Measurements from ENCODE around the gene MSMB. TPM values are rescaled to one million over a fixed set of nuclear protein-coding genes. Genes with fewer than 3 reads are reported as not detected.

The MSMB gene
- polyA plus RNA-seq, 10 donors: not detected

DNA sequence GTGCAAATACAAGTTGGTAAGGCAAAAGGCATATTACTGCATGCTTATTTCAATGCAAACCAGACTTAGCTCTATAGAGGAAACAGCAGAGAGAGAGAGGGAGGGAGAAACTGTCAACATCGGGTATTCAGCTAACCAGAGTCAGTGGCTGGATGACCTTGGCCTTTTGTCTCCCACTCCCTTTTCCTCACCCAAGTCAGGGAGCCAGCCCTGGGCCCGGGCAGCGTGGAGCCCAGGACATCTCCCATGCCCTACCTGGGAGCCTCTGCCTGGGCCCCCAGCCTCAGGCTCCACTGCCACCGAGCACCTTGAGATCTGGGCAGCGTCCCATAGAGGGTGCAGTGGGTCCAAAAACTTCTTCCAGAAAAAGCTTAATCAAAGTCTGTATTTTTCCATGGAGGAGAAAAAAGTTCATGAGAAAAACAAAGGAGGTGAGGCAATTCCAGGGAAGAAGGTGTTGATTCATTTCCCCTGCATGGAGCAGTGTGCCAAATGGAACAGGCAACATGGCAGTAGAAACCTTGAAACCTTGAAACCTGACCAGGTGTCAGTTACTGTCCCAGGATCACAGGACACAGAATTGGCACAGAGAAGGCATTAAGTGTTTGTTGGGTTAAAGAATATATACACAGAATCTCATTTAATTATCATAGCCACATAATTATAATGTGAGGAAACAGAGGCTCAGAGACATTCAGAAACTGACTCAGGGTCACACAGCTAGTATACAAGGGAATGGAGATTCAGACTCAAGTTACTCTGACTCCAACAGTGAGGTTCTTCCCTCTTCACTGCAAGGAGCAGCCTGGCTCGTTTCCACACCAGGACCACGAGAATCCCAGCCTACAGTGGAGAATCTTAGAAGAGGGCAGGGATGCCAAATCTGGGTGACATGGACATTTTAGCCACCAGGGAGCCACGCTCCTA lies 9.9 kb downstream of the MSMB start:
- DNase-seq: no peak

DNA sequence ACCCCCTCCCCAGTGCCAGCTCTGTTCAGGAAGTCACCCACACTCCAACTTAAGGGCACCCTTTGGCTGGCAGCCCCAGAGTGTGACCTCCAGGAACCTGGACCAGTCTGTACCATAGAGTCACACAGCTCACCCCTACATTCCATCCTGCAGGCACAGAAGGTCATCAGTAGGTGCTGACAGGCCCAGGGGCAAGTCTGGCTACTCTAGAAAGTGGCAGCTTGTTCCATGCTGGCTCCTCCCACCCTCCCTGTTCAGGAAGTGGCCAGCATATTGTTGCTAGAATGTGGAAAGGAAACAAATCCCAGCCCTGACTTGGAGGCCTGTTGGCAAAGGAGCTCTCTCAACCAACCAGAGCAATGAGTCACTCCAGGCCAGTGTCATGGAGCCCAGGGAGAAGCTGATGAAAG lies 12.5 kb downstream of the MSMB start:
- DNase-seq: peak in 1 of 3 donors; percentile 44

DNA sequence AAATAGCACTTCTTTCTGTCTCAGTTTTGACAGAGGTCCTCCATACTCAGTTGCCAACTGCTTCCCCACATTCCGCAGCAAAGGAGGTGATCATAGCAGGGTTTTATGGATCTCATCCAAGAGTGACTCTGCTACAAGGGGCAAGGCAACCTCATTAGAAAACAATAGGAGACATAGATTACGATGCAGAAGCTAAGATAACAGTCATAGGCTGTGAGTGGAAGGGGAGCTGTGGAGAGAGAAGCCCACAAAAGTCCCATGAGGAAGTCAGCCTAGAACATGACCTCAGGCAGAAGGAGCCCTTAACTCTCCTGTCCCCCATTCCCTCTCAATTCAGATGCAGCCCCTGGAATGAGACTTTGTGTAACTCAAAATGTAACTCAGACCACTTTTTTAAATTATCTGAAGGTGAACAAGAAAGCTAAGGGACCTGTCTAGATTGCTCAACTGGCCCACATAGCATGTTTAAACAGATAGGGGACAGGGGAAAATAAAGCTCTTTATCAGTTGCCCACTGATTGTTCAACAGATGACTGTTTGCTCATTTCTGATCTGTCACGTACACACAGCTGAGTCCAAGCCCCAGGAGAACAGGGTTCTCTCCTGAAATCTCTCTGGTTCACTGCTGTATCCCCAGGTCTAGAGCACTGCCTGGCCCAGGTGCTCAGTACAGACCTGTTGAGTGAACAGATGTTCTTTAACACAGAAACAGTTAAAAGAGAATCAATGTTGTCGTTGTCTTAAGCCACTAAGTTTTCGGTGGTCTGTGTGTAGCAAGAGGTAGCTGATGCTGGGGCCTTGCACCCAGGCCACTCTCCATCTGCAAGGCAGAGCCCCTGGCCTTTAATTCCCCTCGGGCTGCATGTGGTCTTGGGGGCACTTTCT lies 14.2 kb downstream of the MSMB start:
- DNase-seq: no peak

DNA sequence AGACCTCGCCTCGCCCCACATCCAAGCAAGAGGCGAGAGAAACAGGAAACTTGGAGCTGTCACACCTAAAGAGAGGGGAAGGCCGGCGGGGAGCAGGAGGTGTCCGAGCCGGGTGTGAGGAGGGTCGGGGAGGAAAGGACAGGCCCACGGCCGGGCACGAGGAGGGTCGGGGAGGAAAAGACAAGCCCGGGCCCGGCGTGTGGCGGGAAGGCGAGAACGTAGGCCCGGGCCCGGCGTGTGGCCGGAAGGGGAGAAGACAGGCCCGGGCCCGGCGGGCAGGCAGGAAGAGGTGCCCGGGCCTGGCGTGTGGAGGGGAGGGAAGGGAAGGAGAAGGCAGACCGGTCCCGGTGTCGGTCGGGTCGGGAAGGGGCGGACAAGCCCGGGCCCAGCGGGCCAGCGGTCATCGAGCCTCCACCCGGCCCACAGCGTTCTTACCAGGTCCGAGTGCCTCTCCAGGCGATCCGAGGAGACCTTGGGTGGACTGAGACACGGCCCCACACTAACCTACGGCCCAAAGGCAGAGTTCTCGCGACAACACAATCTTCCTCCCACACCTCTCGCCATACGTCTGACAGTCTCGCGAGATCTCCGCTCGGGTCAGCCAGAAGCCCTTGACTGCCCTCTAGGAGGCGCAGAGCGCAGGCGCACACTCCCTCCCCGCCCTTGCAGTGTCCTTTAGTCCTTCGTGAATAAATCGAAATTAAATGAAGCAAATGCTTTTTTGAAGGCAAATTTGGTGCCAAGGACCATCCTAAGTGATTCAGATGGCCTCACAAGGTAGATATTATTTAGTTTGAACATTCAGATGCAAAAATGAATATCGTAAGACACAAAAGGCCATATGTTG lies 15.8 kb downstream of the MSMB start, which contains the start of gene NCOA4:
TSS of gene NCOA4 (minus strand) at position 533 of the 847 bp plus-strand sequence. CDS start 13,943 bp downstream, outside the sequence.
- DNase-seq: peak; percentile 98 to 99 (median 99)

DNA sequence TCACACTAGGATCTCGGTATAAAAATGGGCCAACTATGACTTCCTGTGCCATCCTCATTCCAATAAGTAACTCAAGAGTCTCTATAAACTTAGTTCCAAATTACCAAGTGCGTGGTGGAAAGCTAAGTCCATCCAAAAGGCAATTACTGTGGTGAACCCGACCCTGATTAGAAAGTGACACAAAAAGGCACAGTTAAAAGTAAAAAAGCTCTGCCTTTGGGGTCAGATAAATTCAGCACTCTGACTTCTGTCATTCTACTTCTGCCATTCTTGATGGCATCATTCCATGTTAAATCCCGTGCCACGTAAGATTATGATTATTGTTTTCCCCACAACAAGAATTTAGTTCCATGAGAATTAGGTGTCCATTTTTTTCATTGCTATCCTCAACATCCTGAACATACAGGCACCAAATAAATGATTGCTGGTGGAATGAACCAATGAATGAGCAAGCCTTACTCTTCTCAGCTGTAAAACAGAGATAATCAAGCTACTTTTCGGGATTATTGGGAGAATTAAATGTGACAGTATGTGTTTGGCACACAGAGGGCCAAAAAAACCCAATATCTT lies 16.5 kb downstream of the MSMB start:
- no peak for DNase-seq

DNA sequence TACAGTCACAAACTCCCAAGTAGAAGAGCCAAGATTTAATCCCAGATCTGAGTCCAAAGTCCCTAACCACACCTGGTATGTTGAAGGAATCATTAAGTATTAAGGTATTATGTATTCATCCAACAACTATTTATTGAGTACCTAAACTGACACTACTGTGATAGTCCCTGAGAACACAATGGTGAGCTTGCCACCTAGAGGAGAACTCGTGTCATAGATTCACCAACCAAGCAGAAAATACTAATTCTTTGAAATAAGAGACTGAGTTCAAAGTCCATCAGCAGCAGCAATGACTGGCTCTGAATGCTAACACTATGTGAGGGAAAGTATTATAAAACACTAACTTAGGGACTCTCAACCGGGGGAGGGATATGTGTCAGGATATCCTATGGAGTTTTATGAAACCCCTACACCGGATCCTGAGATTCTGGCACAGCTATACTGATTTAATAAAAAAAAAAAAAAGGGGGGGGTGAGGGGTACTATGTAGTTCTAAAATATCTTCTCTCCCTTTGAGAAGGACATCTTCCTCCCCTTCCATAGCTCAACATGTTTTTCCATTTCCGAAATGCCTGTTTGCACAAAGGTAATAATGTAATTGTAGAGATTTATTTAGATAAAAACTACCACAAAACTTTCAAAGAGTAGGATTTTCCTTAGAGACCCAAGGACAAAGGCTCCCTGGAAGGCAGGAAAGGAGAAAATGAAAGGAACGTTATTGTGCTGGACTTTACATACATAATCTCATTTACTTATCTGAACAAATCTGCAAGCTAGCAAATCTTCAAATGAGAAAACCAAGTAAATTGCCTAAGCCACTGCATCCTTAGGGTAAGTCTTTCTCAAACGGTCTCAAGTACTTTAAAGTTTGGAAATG lies 17.2 kb downstream of the MSMB start:
- peak in 2 of 3 donors; percentile 18 to 56 for DNase-seq

DNA sequence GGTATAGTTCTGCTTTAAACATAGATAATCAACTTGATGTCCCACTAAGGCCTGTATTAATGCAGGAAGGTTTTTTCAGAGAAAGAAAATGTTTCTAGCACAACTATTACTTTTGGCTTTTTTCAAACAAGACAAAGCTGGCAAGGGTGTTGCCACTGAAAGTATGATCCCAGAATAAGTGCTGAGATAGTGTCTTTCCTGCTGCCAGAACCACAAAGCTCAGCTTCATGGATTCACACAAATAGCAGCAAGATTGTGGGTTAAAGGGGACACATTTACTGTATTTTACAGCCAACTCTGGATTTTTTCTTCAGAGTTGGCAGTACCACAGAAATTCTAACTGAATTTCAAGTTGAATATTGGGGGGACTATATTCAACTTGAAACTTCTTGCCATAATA lies 20.0 kb downstream of the MSMB start:
- DNase-seq: no peak

DNA sequence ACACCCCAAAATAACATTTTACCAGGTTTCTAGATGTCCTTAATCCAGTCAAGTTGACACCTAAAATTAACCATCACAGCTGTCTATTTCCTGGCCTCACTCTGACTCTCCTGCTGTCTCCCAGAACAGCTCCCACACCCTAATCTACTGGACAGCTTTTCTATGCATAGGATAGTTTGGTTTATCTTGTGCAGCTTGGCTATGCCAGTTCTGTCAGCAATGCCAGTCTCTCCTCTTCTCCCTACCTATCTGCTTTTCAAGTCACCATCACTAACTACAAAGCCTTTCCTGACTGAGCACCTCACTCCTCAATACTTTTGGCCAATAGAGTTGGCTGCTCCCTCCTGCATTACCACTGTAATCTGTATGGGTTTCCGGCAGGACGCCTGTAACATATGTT lies 20.7 kb downstream of the MSMB start:
- DNase-seq: no peak

DNA sequence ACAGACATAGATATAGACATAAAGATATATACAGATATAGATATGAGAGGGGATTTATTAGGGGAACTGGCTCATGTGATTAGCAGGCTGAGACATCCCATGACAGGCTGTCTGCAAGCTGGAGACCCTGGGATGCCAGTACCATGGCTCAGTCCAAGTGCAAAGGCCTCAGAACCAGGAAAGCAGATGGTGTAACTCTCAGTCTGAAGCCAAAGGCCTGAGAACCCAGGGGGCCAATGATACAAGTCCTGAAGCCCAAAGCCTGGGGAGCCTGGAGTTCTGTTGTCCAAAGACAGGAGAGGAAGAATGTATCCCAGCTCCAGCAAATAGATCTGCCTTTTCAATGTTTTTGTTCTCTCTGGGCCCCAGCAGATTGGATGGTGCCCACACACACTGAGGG lies 21.1 kb downstream of the MSMB start:
- no peak for DNase-seq

DNA sequence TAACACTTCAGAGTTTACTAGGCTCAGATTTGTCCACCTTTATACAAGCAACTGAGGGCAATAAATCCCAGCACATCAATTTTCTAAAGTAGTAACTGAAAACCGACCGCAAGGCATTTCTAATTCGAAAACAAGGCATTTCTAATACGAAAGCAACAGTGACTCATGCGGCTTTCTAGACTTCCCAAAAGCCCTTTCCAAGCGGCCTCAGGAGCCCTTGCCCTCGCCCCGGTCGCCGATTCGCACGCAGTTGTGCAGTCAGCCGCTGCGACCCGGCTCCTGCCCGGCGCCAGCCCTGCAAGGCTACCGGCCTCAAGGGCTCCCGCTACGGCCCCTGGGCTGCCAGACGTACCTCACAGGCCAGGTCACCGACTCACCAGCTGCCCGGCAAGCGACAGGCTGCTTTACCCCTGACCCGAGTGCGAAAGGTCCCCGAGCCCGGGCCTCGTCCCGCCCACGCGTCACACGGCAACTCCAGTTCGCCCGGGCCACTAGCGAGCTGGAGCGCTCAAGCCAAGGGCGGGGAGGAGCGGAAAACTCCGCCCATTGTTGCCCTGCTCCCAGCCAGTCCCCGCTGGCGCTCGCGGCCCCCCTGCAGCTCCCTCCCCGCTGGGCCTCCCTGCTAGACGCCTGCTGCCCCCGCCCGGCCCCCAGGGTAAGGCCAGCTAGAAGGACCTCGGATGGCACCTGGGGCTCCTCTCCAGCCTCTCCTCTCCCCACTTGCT lies 22.9 kb downstream of the MSMB start:
- peak; percentile 82 to 92 (median 83) for DNase-seq

DNA sequence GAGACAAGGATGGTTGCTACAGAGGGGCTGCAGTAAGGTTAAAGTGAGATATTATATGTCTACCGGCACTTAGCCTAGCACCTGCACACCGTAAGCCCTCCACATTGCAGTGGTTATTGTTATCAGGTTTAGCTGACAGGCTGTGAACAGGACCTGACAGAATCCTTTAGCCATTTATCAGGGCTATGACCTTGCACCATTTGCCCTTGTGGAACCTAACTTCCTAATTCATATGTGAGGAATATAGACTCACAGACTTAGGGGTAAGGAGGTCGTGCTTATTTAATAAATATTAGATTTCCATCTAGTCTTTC lies 25.8 kb downstream of the MSMB start:
- DNase-seq: no peak

DNA sequence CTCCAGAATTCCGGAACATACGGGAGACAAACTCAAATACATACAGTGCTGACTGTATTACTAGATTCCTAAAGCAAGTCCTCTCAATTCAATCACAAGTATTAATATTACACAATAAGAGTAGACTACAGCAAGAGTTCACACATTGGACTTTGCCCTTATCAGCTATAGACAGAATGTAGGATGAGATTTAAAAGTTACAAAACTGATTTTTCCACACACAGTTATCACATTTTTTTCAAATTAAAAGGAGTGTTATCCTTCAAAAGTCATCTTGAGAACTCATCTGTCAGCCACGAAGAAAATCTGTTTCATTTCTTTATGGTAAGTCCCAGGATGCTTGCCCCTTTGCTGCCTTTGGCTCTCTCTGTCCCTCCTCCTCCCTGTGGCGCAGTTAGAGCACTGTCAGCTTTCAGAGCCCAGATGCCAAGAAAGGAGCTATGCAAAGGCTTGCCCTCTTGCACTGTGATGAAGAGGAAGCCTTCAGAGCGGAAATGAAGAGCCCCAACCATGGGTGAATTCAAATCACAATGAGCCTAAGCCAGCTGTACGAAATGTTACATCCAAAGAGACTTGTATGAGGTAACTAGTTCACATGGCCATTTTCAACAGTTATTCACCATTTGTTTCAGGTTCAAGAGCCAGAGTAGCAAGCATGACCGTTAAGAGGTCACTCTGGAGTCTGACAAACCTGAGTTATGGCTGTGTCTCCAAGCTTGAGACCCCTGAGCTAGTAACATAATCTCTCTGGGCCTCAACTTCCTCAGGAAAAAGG lies 26.3 kb downstream of the MSMB start:
- peak in 1 of 3 donors; percentile 24 for DNase-seq

DNA sequence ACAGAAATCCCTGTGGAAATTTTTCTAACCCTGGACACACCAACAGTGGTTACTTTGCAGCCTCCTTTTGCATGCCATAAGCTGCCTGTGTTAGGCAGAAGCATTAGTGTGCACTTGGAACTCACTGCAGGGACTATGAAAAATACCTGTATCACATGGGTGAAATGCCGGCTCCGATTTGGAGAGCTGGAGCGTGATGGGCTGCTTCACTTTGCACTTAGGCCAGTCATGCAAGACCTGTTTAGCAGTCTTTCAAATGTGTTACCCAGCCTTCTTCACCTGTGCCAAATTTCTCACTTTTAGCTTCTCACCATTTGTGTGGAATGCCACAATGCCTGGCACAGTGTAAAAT lies 26.9 kb downstream of the MSMB start:
- no peak for DNase-seq

DNA sequence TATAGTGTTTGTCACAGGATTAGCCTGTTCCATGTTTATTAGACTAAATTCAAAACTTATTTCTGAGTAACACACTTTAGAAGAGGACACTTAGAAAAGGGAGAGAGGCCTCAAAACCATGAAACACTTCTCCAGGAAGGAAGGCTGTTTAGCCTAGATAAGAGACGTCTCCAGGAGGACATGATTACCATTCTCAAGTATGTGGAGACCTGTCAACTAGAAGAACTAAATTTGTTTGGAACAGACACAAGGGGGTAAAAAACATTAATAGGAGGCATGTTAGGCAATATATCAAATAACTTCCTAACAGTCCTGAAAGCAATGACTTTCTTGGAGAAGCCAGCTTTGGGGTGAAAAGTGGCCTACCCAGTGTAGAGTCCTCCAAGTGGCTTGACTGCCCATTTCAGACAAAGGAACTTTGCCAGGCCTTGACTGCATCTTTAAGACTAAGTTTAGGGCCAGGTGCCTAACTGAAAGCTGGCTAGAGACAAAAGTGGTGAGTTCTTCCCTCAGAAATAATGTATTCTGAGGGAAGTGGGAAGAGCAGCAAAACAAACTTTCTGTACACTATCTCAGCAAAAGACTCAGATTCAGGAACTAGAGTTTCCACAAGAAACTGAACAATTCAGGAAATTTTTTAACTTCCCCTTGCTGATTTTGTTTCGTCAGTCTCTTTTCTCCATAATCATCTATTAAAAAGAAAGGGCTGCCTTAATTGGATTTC lies 27.5 kb downstream of the MSMB start:
- no peak for DNase-seq

DNA sequence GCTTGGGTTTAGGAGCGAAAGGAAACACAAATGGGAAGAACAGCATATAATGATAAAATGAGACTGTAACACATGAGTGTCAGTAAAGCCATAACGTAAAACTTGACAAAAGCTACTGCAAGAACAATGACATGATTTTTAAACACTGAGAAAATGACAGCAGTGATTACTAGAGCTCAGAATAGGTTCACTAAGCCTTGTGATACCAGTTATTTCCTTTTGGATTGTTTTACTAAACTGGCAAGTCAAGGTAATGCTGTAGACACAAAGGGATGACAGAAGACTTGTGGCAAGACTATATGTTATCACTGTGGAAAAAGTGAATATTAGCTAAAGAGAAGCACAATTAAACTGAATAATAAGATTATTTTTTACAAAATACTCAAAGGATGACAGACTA lies 28.3 kb downstream of the MSMB start:
- no peak for DNase-seq

DNA sequence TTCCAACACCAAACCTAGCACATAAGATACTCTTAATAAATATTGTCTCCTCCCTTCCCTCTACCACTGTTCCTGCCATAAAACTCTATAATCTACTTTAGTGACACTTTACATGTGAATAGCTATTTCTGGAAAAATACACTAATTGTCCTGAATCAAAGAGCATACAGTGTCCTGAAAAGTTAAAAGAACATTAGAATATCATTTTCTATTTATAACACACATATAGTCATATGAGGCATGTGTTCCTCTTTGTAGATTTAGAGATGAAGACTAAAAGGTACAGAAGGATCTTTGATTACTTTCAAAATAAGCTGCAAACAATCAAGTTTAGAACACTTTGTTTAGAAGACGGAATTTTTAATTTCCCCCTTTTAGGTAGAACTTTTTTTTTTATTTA lies 29.3 kb downstream of the MSMB start:
- DNase-seq: no peak

DNA sequence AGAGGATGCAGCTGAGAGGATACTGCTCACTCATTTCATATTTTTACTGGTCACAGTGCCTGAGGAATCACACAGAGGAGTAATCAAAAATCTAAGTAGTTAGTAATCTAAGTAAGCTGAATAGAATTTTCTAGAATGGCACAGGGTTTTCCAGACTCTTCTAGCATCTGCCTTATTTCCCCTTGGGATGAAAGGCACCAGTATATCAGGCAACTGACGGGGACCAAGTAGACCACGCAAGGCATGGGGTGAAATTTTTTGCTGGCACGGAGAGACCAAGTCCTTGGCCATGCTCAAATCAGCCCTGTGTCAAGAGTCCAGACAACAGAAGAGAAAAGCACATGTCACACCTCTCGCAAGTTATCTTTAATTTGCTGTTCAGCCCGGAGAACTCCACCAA lies 29.9 kb downstream of the MSMB start:
- DNase-seq: no peak

DNA sequence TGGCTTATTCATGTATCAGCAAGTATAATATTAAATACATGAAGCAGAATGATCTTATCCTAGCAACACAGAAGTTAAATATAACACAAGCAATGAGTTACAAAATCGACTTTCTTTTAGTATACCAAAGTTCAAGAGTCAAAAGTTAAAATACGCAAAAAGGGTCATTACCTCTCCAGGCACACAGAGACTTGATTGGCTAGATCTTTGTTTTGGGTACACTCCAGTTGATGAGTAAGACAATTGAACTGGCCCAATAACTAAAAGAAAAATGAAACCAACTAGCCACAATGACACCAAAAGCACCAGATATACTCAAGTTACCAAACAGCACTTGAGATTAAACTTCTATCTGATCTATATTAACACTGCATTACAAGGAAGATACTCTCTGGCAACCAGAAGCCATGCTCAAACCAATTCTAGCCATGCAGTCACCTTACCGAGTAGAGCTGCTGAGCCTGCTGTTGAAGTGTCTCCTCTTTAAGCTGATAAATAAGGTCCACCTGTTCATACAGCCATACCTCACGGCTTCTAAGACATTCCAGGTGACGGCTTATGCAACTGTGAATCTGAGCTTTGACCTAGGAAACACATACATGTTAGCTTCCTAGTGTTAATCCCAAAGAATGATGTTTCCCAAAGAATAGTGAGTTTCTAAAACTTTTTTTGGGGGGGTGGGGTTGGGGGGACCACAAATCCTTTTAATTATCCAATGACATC lies 31.2 kb downstream of the MSMB start:
- DNase-seq: no peak

Data from muscle of back (tissue), 11 donors.